ENCODE results near the gene NFE2L2.

DNA sequence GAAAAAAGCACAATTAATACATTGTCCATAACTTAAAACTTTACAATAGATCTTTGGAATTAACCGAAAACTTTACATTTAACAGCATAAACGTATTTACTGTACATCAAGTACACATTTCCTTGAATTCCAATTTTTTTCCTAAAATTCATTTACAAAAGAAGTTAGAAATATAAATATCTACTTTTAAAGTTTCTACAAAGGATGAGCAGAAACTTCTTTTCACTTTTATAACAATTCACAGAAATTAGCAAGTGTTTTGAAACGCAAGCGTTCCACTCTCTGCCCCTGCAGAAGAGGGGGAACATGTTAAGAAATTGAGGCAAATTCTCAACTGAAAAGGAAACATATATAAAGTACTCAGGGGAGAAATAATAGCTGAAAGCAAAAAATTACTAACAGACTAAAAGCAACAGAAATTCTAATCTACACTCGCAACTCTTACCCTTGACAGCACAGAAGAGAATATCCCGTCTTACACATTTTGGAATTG lies 1.5 kb downstream of the NFE2L2 start:
- TF ChIP-seq, protein P1, sequence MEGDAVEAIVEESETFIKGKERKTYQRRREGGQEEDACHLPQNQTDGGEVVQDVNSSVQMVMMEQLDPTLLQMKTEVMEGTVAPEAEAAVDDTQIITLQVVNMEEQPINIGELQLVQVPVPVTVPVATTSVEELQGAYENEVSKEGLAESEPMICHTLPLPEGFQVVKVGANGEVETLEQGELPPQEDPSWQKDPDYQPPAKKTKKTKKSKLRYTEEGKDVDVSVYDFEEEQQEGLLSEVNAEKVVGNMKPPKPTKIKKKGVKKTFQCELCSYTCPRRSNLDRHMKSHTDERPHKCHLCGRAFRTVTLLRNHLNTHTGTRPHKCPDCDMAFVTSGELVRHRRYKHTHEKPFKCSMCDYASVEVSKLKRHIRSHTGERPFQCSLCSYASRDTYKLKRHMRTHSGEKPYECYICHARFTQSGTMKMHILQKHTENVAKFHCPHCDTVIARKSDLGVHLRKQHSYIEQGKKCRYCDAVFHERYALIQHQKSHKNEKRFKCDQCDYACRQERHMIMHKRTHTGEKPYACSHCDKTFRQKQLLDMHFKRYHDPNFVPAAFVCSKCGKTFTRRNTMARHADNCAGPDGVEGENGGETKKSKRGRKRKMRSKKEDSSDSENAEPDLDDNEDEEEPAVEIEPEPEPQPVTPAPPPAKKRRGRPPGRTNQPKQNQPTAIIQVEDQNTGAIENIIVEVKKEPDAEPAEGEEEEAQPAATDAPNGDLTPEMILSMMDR (conservative IDR thresholded peaks at IDR 0.05 in 1 of 2, IDR thresholded peaks at IDR 0.05 in 1 of 2; ENCODE audit: extremely low read depth in 1 of 2, insufficient read depth in 1 of 2, low read depth in 1 of 2, low read length in 2 of 2): no peak
- TF ChIP-seq EZH2 (IDR thresholded peaks at IDR 0.05; ENCODE audit: borderline replicate concordance, low read length): no peak

All from mammary epithelial cell (primary cell).